Panc1 (cell line): ENCODE measurements around the gene CGGBP1.

ENCODE experiments used
- POLR2AphosphoS5 ChIP-seq: IDR thresholded peaks from 2 replicates; pipeline ENCODE4 v1.6.1; 2012; ENCODE audit warnings: mild to moderate bottlenecking, low read depth, low read length, moderate library complexity
- SIN3A ChIP-seq: IDR thresholded peaks from 2 replicates; pipeline ENCODE4 v1.6.1; 2012; ENCODE audit warnings: low read depth, mild to moderate bottlenecking, low read length, moderate library complexity, borderline replicate concordance; ENCODE audit not compliant: insufficient read depth
- TCF7L2 ChIP-seq: IDR thresholded peaks from 2 replicates; pipeline ENCODE4 v1.6.1; 2011; ENCODE audit warnings: mild to moderate bottlenecking, low read depth, low read length, inconsistent platforms
- TF ChIP-seq, protein P1 (sequence below): fragments of 450-650 bp; IDR thresholded peaks from 2 replicates; pipeline ENCODE4 v1.5.1; 2017; ENCODE audit warnings: mild to moderate bottlenecking

DNA sequence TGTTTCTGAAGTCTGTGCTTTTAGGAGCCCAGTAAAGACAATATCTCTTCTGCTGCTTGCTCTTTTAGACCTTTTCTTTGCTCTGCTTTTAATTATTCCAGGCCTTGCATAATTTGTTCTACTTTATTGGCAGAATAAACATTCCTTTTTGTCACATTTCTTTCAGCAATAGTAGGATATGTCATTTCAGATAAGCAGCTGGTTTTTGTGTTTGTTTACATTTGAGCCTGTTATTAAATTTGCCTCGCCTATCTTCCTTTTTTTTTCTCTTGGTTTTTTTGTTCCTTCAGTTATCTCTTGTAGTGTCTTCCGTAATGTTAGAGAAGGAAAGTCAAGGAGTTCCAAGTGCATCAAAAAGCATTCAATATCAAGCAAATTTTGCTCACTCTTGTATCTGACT lies 16.7 kb upstream of the CGGBP1 start:
- no peak for TF ChIP-seq TCF7L2
- TF ChIP-seq, protein P1, sequence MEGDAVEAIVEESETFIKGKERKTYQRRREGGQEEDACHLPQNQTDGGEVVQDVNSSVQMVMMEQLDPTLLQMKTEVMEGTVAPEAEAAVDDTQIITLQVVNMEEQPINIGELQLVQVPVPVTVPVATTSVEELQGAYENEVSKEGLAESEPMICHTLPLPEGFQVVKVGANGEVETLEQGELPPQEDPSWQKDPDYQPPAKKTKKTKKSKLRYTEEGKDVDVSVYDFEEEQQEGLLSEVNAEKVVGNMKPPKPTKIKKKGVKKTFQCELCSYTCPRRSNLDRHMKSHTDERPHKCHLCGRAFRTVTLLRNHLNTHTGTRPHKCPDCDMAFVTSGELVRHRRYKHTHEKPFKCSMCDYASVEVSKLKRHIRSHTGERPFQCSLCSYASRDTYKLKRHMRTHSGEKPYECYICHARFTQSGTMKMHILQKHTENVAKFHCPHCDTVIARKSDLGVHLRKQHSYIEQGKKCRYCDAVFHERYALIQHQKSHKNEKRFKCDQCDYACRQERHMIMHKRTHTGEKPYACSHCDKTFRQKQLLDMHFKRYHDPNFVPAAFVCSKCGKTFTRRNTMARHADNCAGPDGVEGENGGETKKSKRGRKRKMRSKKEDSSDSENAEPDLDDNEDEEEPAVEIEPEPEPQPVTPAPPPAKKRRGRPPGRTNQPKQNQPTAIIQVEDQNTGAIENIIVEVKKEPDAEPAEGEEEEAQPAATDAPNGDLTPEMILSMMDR = no peak
- no peak for TF ChIP-seq SIN3A
- no peak for TF ChIP-seq POLR2AphosphoS5
